MM.1S (cell line): ENCODE results near the gene TEX2.

Source experiments
- CTCF ChIP-seq: fragments of 300-600 bp; sonication (generic); IDR thresholded peaks from 2 replicates; pipeline ENCODE4 v1.5.1; 2016; ENCODE audit warnings: antibody characterized with exemption, low read length, mixed read lengths
- EZH2 ChIP-seq: fragments of 300-600 bp; sonication (generic); optimal IDR thresholded peaks from 2 replicates; pipeline ENCODE3; 2017; ENCODE audit warnings: low read depth, mild to moderate bottlenecking, antibody characterized with exemption, low read length, mixed read lengths
- EZH2phosphoT487 ChIP-seq: fragments of 300-600 bp; sonication (generic); IDR thresholded peaks from 2 replicates; pipeline ENCODE4 v1.6.1; 2018; ENCODE audit warnings: antibody characterized with exemption, low read length

DNA sequence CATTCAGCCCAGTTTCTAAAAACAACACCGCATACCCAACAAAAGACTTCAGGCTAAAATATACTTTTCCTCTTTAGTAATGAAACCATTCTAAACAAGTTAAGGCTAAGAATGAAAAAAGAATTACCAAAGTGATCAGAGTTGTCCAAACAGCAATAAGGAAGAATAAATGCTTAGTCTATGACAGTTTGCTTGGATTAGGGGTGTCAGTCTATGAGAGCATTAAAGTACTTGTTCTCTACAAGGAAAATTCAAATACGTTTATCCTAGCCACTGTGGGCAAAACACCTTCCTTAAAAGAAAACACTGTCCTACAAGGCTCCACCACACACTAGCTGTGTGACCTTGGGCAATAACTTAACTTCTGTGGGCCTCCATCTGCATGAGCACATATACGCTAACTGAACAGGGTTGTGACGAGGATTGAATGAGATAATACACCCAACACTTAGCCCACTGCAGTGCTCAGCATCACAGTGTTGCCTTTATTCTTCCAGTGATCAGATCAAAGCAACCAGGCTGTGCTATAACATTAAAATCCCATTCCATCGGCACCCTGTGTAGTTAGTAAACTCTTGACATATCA is 53.6 kb downstream of the TEX2 start:
- no peak for TF ChIP-seq CTCF
- TF ChIP-seq EZH2phosphoT487 = no peak
- no peak for TF ChIP-seq EZH2
